Subcutaneous adipose tissue (tissue), 4 donors: ENCODE measurements around the gene MACF1. TPM values are rescaled to one million over a fixed set of nuclear protein-coding genes. Genes with fewer than 3 reads are reported as not detected.

ENCODE experiments used
- CTCF ChIP-seq: fragments of 450-650 bp; IDR thresholded peaks from one replicate; pipeline ENCODE4 v1.5.1; 2016; ENCODE audit warnings: low read depth, mild to moderate bottlenecking, control low read depth, antibody characterized with exemption, moderate library complexity
- total RNA-seq, 4 donors: library from RNA; depleted of rRNA; stranded (reverse); fragments of >200 nt; gene quantifications; one replicate each; pipeline ENCODE4 v1.1.0, GENCODE V29; 2016

The MACF1 gene
- total RNA-seq, 4 donors from 2014 or later: 297 to 398 (median 352) TPM

GRCh38 chr1:39173119-39173994, 31.1 kb upstream of the MACF1 start:
- no peak for TF ChIP-seq CTCF

- TF ChIP-seq CTCF: no peak
Measured at GRCh38 chr1:39173995-39174380, 30.5 kb upstream of the MACF1 start.

- no peak for TF ChIP-seq CTCF
Measured at GRCh38 chr1:39174390-39175081, 30.0 kb upstream of the MACF1 start.

GRCh38 chr1:39177706-39178105, 26.8 kb upstream of the MACF1 start:
- no peak for TF ChIP-seq CTCF

- no peak for TF ChIP-seq CTCF
Measured at GRCh38 chr1:39178541-39179431, 25.7 kb upstream of the MACF1 start.

GRCh38 chr1:39181311-39181710, 23.2 kb upstream of the MACF1 start:
- no peak for TF ChIP-seq CTCF
